ENCODE results near the gene KLC4.
"Not testable (repeated sequence)": the region's sequence is repeated elsewhere in the genome, so short reads cannot be mapped to it uniquely, and the experiment has no call there.

The KLC4 gene

GRCh38 chr6:43037197-43037596 lies 22.2 kb upstream of the KLC4 start:
- DNase-seq: no peak

- DNase-seq: no peak
Observed at GRCh38 chr6:43037706-43038105, 21.7 kb upstream of the KLC4 start.

GRCh38 chr6:43038727-43039126 lies 20.7 kb upstream of the KLC4 start:
- no peak for DNase-seq

DNA sequence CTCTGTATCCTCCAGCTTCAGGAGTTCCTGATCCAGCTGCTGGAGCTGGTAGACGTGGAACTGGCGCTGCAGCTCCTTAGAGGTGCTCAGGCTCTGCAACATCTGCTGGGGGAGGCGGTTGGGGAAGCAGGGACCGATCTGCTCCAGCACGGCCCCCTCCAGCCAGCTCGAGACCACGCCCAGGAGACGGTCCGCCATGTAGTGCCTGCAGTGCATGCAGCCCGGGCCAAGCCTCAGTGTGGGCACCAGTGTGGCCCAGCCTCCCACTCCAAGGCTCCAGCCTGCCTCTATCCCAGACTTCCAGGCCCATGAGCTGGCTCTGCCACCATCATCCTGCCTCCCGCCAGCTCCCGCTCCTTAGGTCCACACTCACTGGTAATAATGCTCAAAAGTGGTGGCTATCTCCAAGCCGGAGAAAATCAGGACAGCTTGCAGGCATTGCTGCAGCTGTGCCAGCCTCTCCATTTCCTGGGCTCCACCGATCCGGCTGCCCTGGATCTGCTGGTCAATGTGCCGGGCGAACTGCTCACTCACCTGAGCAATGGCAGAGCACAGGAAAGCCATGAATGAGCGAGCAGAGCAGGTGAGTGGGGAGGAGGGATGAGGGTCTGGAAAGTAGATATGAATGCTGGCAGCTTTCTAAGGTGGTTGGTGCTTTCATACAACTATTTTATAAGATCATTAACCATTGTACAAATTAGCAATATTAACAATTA lies 18.7 kb upstream of the KLC4 start:
- no peak for DNase-seq

GRCh38 chr6:43041475-43041874 lies 18.0 kb upstream of the KLC4 start:
- DNase-seq: not testable (repeated sequence)

DNA sequence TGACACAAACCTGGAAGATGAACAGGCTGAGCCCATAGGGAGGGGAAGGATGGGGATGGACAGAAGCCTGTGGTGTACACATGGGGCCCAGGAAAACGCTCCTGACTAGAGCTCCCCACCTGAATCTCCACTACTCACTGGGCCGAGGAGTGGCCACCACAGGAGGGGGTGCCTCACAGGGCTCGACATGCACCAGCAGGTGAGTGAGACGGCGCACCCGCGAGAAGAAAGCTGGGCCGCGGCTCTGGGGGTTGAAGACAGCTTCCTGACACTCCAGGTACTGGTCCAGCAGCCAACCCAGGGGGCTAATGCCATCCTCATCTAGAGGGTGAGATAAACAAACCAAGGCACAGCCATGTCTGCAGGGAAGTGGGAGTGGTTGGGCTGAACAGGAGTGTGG lies 16.1 kb upstream of the KLC4 start:
- no peak for DNase-seq

DNA sequence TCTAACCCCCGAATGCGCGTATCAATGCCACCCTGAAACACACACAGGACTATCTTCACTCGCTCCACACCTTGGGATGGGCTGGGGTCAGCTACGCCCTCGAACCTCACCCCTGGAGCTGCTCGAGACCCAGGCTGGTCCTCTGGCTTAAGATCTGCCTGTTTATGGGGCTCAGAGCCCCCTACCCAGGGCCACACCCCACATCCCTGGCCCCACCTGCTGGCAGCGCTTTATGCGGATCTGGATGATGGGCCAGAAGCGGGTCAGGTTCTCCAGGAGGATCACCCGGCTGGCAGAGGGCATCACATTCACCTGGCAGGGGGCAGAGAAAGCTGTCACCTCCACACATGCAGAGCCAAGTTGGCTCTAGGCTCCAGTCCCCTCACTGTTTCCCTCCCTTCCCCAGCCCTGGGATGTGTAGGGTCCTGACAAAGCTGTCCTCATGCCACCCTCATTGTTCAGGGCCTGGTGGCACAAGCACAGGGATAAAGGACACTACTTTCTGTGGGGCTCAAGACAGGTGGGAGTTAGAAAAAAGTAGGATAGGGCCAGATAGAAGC lies 14.0 kb upstream of the KLC4 start:
- DNase-seq: no peak

GRCh38 chr6:43047998-43048397 lies 11.4 kb upstream of the KLC4 start:
- DNase-seq: no peak

- DNase-seq: no peak
Observed at GRCh38 chr6:43050981-43051380, 8.4 kb upstream of the KLC4 start.

DNA sequence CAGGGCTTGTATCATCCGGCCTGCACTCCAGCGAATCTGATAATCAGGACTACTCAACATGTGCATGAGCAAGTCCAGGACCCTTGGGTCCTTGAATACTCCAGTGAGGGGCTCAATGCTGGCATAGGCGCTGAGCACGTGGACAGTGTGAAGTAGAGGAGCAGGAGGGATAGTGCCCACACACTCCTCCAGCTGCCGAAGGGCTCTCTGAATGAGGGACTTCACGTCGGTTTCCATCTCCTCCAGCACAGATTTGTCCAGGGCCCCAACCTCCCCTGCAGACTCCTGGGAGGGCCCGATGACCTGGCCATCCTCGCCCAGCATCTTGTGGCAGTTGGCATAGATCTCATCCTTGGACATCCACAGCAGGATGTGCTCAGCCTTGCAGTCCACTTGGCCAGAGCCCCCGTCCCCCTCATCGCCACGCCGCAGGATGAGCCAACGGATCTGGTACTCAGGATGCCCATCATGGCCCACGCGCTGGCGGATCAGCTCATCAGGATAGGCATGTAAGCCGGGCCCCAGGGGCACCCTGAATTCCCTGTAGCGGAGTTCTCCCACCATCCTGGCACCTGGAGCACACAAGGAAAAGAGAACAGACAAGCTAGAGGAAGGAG lies 7.1 kb upstream of the KLC4 start:
- DNase-seq: no peak

DNA sequence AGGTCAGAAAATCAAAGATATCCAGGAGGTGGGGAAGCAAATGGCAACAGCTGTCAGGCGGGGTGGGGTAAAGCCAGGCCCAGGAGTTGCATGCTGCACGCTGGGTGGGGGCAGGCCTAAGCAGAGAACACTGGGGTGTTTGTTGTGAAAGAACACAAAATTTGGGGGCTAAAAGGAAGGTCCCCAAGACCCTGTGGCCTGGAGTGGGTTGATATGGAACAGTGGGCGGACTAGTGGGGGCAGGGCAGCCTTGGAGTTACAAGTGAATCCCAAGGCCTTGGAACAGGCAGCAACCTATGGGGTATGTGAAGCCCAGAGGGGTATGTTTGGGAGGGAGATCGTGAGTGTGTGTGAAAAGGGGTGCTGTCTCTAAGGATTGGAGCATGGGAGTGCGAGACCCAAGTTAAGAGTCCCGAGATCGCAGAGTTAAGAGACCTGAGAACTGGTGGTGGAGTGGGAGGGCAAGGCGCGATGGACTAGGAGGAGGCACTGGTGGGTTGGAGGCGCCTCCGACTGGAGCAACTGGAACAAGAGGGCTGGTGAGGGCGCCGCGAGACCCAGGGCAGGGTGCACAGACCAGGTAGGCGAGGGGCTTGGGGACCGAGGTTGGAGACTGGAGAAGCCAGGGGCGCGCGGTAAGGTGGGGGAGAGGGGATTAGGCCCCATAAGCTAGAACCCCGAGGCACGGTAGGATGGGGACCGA lies 6.4 kb upstream of the KLC4 start:
- peak; percentile 39 for DNase-seq

DNA sequence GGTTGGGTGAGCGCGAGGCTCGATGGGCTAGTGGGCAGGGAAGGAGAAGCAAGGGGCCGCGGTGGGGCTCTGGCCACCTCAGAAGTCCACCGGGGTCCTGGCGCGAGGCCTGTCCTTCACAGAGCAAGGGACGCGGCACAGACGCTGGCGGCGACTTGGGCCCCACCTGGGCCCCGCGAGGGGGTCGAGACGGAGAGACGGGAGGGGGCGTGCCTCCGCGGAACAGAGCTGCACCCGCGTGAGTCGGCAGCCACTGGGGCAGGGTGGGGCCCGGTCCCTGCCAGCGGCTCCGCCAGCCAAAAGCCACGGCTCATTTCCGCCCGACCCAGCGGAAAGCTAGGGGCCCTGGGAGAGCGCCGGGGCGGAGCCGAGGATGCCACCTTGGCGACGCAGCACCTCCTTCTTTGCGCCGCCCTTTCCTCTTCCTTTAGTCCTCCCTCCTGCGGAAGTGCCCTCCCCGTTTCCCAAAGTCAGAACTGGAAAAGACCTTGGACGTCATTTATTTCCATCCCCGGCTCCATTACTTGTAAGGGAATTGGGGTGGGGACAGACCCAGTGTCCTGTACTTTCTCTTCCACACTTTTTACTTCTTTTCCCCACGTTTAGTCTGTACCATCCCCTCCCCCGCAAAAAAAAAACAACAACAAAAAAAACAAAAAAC lies 5.8 kb upstream of the KLC4 start, which contains the start of gene CUL7:
Gene CUL7 (minus strand): TSS at position 307 of the 661 bp plus-strand sequence. CDS start 1,063 bp downstream, outside the sequence.
- DNase-seq: peak; percentile 94

DNA sequence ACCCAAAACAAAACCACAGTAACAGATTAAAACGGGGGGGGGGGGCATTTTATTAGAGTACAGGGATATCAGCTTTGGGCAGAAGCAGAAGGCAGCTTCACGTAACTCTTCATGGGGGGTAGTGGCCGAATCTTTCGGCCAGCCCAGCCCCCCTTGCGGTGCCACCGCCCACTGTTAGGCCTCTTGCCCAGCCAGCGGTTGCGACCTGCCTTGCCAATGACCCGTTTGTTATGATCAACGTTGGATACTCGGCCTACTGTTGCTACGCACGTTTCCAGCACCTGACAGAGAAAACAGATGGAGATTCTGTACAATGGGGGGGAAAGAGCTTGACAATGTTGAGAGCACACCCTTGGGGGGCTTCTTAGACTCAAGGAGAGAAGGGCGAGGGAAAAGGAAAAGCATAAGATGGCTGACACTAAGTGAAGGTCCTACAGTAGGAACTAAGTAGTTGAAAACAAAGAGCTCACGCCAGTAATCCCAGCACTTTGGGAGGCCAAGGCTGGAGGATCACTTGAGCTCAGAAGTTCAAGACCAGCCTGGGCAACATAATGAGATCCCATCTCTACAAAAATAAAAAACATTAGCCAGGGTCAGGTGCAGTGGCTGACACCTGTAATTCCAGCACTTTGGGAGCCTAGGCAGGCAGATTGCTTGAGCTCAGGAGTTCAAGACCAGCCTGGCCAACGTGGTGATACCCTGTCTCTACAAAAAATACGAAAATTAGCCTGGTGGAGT lies 5.1 kb upstream of the KLC4 start:
- DNase-seq: no peak

DNA sequence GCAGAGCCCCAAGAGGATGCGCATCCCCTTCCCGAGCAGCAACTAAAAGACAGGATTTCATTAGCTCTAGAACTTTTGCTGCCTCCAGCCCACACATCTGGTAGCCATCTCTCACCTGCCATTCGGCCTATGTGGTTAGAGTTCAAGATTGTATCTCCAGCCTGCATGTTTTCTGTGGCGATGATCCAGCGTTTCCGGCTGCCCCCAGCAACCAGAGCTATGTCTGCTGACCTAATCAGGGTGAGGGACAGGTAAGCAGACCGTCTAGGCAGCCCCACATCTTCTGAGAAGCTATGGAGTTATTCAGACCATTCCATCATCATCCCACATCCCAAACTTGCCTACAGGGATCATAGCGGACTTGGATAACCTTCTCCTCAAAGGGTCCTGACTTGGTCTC lies 3.5 kb upstream of the KLC4 start:
- no peak for DNase-seq

GRCh38 chr6:43058531-43058930 lies 900 bp upstream of the KLC4 start:
- no peak for DNase-seq

GRCh38 chr6:43060034-43060754 lies 763 bp downstream of the KLC4 start:
- no peak for DNase-seq

GRCh38 chr6:43060755-43061633 lies 1.6 kb downstream of the KLC4 start:
- DNase-seq: no peak

DNA sequence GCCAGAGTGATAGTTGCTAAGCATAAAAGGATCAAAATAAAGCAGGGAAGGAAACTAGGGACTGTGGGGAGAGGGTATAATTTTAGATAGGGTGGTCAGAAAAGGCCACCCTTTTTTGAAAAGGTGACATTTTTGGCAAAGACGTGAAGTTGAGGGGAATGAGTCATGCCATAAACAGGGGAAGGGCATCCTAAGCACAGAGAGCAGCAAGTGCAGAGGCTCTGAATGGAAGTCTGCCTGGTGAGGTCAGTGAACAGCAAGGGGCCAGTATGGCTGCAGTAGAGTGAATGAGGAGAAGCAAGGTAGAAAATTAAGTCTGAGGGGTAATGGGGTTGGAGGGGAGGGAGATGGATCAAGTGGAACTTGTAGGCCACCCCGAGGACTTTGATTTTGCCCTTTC lies 2.4 kb downstream of the KLC4 start:
- no peak for DNase-seq

DNA sequence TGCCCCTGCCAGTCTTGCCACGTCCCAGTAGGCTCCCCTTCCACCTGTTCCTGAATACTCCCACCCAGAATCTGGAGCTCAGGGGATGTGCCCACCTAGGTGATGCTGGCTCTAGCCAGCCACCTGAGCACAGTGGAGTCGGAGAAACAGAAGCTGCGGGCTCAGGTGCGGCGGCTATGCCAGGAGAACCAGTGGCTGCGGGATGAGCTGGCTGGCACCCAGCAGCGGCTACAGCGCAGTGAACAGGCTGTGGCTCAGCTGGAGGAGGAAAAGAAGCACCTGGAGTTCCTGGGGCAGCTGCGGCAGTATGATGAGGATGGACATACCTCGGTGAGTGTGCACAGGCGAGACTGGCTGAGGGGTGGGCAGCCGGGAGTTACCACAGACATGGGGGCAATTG lies 3.4 kb downstream of the KLC4 start:
- DNase-seq: no peak

DNA sequence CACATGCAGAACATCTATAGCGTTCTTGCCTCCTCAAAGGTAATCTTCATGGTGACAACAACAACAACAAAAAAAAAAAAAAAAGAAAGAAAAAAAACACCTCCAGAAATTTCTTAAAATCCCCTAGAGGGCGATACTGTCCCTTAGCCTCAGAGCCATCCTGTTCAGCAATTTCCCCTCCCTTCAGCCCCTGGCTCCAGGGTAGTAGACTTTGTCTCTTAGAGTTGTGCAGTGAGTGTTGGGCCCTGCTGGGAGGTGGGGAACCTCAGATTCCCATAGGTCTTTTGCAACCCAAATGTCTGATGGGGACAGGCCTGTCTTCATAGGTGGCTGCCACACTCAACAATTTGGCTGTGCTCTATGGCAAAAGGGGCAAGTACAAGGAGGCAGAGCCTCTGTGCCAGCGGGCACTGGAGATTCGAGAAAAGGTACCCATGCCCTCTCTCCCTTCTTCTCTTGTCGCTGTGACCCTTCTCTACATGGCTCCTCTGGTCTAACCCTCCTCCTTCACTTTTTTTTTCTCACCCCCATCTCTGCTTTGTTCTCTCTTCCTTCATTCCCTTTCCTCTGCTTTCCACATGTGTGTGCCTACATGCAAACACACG lies 10.7 kb downstream of the KLC4 start:
- peak; percentile 28 for DNase-seq
